NK-92 treated with Interleukin-12 subunit alpha and Interleukin-12 subunit beta, amount 100 ng/mL, for 24 hours (cell line): ENCODE data around the gene SEPTIN3.

ENCODE experiments used
- DNase-seq: peaks from one replicate; lab custom pipeline; 2025; lab: John Stamatoyannopoulos, UW

The SEPTIN3 gene, protein sequence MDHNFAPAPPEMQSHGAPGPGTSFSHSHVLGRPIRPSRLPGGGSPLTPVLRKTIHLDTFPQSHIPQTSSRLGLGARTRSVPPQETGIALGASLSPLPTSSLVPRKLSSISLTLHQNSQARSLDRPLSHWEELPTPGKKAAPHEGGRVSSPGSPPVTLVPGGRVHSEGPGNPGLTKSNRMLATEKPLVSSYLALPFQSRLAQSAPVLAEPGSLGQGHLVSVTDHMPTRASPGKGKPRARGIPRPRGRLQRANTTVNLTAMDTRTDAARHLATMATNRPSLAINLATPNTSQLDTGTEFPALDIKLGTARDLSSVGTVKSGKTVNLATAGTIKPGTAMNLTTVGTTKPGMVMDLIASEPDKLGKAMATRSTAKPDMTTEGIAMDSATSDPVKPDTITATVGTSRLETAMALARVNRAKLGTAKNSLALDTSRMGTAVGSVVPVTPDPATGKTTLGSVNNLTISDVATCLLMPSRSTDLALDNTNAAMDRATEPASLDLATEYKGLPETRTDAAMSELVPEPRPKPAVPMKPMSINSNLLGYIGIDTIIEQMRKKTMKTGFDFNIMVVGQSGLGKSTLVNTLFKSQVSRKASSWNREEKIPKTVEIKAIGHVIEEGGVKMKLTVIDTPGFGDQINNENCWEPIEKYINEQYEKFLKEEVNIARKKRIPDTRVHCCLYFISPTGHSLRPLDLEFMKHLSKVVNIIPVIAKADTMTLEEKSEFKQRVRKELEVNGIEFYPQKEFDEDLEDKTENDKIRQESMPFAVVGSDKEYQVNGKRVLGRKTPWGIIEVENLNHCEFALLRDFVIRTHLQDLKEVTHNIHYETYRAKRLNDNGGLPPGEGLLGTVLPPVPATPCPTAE

DNA sequence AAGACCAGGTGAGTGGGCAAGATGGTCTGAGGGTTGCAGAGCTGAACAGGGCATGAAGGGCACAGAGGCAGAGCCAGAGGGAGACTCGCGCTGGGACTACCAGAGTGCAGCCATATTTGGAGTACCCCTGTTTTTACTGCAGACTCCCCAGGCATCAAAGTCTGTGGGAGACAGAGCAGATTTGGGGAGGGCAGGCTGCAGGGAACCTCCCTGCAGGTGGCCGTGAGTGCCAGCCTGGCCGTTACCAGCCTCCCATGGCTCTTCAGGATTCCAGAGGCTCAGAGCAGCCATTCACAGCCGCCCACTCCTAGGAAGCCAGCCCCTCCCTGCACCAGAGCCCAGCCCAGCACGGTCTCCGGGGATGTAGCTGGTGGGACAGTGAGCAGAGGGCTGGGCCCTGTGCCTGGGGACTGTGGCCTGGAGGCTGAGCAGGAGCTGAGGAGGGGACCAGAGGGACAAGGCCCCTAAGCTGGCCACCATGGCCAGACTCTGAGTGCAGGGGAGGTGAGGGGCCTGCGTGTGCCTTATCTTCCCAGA is at the start of gene SEPTIN3:
Gene SEPTIN3 (plus strand): TSS at position 334 of the 537 bp plus-strand sequence. CDS start 2,050 bp downstream, outside the sequence.
- no peak for DNase-seq

DNA sequence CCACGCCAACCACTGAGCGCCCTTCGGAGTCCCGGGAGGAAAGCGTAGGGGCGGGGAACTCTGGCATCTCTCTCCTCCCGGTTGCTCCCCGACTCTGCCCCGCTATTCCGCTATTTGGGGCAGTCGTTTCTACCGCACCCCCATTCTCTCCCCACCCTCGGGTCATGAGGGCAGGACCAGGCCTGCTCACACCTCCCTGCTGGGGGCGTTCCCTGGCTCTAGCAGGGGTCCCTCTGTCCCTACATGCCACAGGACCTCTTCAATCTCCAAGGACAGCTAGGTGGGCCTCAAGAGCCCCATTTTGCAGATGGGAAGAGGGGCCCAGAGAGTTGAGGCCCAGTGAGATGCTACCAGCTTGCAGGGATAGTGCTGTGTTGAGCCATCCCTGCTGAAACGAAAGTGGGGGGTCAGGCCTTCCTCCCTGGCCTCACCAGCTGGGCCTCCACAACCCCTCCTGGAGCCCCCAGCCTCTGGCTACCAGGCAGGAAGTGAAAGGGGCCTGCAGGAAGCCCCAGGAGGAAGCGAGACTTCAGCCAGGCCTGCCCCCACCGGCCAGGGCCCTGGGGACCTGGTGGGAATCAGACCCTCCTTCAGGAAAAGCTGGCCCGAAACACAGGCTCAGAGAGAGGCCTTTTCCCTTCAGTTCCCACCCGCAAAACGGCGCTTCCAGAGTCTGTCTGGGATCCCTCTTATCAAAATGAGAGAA is 48.8 kb upstream of the SEPTIN3 start:
- DNase-seq = no peak

DNA sequence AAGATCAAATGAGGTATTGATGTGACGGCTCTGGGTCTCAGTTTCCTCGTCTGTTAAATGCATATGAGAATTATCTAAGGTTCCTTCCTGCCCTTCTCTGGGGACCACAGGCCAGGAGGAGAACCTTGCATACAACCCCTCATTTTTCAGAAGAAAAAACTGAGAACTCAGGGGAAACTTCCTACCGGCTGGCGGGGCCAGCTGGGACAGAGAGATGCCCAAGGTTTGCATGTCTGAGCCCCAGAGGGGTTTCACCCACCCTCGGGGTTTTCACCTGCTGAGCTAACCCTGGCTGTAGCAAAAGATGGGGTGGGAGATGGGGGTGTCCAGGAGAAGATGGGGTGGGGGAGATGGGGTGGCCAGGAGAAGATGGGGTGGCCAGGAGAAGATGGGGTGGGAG is 46.9 kb upstream of the SEPTIN3 start:
- DNase-seq = no peak

DNA sequence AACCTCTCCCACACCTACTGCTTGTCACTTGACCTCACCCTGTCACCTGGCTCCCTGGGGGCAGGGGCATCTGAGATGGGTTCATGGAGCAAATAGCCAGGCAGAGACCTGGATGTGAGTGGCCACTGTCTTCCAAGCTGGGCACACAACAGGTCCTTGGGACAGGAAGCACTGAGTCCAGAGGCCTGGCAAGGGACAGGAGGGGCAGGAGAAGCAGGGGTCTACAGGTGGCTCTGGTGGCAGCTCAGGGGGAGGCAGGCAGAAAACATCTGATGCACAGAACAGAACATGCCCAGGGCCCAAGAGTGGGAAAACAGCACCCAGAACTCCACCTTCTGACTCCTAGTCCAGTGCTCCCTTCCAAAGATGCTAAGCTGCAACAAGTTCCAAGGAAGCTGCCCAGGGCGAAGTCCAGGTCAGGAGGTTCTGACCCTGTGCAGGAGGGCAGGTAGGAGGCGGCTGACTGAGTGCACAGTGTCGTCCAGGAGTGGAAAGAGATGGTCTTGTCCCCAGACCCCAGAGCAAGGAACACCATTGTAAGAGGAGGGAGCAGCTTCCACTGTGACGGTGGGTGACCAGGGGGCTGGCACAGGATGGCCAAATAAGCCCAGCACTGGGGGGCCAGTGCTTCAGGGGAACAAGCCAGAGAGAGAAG is 46.2 kb upstream of the SEPTIN3 start:
- DNase-seq = no peak

DNA sequence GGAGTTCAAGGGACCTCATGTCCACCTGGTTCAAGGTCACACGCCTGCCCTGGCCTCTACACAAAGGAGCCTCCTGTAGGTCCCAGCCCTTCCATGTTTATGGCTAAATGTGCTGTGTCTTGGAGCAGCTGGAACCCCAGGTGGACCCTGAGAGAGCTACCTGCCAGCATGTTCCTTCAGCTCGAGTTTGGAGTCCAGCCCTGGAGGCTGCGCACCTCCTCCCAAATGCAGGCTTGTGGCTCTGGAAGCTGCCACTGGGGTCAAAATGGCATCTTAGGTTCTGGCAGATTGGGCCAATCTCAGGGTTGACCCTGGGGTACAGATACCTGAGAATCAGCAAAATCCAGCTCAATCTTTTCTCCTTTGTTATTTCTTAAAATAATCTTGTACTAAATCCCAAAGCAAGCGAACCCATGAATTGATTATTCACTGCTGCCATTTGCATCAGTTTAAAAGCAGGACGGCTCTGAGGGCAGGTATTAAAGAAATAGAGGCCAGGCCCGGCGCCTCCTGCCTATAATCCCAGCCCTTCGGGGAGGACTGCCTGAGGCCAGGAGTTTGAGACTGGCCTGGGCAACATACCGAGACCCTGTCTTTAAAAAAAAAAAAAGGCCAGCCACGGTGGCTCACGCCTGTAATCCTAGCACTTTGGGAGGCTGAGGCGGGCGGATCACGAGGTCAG is 45.5 kb upstream of the SEPTIN3 start:
- no peak for DNase-seq

DNA sequence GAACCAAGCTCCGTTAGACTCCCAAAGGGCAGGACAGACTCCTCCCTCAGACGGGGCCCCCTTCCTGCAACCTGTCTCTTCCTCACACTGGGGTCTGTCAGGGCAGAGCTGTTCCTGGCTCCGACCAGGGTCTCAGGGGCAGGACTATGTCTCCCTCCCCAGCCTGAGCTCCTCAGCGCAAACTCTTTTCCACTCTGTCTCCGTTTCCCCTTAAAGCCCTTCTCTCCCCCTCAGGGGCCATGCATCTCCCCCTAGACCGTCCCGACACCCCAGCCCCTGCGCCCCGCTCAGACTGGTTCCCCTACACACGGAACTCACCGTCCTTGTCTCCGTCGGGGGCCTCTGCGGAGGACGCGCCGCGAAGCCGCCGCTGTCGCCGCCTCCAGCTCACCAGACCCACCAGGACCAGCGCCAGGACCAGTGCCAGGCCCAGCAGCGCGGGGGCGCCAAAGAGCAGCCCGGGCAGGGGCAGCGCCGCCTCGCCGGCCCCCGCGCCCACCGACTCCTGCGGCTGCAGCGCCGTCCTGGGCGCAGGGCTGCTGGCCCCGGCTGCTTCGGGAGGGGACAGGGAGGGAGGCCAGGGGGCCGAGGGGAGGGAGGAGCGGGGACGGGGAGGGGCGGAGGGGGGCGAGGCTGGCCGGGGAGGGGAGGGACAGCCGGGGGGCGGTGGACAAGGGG is 43.3 kb upstream of the SEPTIN3 start:
- no peak for DNase-seq

DNA sequence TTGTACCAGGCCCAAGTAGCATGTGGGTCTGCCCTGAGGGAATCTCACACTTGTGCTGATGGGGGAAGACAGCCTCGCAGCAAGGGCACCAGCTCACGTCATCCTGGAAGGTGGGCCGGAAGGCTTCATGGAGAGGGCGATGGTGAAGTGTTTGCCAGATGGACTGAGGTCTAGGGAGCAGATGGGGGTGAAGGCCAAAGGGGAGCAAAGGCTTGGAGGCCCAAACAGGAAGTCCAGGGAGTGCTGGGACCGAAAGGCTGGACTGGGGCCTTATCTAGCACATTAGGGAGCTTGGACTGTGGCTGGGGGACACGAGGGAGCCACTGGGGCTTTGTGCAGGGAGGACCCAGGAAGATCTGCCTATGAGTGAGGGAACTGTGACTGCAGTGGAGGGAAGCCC is 41.4 kb upstream of the SEPTIN3 start:
- DNase-seq = no peak

DNA sequence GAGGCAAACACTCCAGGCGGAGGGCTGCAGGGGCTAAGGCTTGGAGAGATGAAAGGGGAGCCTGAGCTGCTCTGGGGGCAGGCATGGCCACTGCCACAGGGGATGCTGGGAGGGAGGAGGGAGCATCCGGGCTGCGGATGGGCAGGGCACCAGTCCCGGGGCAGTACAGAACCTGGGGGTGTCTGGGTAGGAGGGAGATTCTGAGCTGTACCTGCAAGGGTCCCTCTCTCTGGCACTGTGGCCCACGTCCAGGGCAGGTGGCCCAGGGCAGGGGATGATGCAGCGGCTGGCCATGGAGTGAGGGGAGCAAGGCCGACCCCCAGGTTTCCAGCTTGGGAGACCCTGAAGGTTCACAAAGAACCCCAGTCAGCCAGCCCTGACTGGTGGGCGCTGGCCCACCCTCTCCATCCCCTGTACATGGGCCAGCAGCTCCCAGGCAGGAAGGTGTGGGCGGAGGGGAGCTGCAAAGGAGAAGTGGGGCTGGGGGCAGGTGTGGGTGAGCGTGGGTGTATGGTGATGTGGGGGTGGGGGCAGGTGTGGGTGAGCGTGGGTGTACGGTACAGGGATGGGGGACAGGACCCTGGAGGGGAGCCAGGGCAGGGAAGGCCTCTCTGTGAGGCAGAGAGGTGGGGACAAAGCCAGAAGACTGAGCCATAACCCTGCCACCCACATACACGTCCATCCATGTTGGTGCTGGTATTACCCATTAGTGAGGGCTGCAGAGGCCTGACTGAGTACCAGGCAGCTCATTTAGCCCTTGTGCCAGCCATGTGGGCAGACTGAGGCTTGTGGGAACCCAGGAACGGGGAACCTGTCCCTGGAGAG is 40.4 kb upstream of the SEPTIN3 start:
- DNase-seq = no peak

DNA sequence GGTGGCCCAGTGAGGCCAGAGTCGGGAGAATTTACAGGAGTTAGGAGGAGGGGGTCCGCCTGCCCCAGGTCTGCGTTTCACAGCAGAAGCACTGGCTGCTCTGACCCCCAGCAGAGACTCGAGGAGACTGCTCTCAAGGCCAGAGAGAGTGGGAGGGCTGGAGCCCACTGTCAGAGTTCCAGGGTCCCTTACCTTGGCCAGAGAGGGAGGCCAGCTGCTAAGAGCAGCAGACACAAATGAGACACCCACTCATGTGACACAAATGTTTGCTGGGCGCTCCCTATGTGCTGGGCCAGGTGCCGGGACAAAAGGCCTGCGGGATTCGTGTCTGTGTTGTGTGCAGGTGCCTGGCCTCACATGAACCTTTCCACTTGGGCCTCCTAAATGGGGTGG is 39.8 kb upstream of the SEPTIN3 start:
- no peak for DNase-seq

DNA sequence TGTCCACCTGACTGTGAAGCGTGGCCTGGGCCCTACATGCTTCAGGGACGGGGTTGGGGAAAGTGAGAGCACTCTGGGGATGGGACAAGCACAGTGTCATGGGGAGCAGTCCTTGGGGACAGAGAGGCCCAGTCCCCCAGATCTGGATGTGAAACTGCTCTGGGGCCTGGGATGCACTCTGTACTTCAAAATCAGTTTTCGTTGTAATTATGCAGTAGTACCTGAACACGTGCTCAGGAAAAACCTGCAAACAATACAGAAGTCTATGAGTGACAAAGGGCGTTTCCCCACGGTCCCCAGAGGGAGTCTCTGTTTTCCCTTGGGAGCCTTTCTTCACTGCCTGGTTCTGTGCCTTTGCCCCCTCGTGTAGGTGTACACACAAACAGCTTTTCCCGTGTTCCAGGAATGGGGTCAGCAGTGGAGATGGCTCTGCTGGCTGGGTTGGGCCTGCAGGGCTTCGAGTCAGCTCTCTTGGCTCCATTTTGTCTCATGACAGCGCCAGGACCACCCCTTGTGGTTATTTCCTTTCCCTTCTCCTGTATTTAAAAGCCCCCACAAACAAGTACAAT is 37.5 kb upstream of the SEPTIN3 start:
- no peak for DNase-seq

DNA sequence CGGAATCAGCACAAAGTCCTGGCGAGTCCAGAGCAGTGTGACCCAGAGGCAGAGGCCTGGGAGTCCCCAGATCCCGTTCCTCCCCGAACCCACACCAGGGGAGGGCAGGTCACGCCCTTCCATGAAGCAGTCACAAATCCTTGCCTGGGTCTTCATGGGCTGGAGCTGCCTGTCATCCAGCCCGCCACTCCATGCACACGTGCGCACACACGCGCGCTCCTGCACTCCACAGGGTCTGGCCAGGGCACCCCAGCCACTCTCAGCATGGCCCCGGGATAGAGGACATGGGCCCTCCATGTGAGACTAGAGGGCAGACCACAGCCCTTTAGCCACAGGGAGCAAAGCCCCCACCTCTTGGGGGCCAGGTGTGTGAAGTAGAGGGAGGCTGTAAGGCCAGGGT is 36.9 kb upstream of the SEPTIN3 start:
- no peak for DNase-seq

DNA sequence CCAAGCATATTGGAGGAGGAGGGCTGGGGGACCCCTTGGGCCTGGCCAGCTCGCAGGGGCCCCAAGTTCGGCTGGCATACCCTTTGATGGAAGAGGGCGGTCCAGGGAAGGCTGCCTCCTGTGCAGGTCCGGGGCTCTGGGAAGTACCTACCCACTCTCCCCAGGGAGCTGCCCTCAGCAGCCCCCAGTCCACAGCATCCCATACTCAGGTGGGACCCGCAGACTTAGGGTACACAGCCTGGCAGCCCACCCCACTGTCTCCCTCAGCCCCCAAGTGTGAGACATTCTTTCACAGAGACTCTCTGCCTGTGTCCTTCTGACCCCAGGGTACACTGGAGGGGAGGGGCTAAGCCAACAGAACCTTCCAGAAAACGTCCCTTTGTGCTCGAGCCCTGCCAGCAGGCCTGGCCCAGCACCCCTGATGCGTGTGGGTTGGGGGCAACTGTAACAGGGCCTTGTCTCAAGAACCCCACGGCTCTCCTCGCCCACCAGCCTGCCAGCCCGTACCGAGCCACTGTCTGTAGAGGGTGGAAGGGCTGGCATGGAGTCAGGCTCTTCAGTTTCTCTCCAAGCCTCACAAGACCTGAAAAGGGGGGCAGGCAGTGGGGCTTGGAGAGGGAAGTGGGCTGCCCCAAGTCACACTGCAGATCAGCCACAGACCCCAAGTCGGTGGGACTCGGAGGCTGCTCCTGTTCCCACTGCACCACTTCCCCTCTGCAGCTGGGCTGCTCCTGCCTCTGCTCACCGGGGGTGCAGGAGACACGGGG is 35.6 kb upstream of the SEPTIN3 start:
- no peak for DNase-seq

DNA sequence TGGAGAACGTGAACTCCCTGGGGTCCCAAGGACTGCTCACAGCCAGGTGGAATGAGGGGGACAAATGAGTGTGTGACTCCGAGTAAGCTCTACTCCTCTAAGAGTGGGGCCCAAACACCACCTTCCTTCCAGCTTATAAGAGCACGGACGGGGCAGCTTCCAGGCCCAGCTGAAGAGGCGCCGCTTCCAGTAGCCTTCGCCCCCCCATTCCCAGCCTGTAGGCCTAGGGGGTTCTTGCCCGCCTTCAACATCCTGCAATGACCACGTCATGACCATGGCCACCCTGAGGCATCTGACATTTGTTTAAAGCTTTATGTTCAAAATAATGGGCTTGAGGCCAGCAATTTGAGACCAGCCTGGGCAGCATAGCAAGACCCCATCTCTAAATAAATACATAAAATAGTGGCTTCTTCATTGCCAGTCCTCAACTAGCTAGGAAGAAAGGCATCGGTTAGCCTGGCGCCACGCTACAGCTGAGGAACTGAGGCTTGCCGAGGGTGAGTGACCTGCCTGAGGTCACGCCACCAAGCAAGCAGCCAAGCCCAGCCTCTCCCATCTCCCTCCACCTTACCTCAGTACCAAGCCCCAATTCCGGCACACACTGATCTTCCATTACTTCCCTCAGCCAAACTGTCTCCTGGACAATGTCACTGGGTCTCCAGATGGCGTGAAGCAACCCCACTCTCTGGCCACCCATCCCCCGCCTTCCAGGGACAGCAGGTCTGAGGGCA is 34.8 kb upstream of the SEPTIN3 start:
- DNase-seq = no peak

DNA sequence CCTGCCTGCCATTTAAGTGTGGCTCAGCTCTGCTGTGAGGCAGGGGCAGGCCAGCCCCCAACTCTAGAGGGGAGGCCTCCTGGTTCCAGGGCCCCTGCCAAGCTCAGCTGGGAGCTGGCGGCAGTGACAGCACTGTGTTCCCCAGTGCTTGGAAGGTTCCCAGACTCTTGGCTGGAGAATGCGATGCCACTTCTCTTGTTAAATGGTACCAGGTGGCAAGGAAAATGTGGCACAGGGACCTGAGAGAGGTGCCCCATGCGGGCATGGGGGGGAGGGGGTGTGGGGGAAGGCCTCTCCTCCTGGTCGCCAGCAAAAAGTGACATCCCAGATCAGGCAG is 34.3 kb upstream of the SEPTIN3 start:
- no peak for DNase-seq

DNA sequence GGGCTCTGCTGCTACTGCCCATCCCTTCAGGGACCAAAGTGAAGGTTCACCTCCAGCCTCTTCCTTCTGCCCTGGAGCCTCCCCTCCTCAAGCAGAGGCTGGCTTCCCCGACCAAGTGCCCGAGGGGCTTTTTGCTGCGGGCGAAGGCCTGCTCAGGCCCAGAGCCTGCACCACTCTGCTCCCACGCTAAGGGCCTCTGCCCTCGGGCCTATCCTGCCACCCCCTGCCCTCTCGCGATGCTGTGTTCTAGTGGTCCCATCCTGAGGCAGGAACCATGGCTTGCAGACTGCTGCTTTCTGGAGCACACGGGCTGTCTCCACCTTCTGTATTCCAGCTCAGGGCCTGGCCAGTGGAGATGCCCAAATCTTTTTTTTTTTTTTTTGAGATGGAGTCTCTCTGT is 33.7 kb upstream of the SEPTIN3 start:
- no peak for DNase-seq

DNA sequence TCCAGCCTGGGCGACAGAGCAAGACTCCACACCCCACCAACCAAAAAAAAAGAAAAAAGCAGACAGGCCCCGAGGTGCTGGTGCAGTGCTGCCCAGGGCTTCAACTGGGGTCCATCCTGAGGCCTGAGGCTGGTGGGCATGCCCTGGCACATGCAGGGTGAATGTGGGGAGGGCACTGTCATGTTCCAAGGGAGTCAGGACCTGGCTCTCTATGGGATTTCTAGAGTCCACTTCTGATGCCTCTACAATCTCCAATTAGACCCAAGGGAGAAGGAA is 32.4 kb upstream of the SEPTIN3 start:
- no peak for DNase-seq

DNA sequence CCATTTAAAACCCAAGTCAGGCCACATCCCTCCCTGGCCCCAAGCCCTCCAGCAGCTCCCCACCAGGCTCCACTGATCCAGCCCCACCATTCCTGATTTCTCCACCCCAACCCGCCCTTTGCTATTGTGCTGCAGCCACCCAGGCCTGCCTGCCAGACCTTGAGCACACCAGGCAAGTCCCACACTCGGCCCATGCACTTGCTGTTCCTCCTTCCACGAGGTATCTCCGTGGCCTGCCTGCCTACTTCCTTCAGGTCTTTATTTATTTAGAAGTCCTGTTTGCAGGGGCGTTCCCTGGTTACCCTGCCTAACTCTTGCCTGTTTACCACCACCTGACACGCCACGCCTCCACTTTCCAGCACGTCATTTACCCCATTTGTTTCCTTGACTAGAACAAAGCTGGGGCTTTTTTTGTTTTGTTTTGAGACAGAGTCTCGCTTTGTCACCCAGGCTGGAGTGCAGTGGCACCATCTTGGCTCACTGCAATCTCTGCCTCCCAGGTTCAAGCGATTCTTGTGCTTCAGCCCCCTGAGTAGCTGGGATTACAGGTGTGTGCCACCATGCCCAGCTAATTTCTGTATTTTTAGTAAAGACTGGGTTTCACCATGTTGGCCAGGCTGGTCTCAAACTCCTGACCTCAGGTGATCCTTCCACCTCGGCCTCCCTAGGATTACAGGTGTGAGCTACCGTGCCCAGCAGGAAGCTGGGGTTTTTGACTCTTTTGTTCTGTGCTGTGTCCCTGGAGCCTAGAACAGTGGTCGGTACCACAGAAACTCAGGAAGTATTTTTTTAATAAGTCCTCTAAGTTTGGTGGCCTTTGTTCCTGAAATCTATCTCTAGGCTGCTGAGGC is 29.0 kb upstream of the SEPTIN3 start:
- DNase-seq = no peak
